Measurements from ENCODE around the gene CCNY.

The CCNY gene

DNA sequence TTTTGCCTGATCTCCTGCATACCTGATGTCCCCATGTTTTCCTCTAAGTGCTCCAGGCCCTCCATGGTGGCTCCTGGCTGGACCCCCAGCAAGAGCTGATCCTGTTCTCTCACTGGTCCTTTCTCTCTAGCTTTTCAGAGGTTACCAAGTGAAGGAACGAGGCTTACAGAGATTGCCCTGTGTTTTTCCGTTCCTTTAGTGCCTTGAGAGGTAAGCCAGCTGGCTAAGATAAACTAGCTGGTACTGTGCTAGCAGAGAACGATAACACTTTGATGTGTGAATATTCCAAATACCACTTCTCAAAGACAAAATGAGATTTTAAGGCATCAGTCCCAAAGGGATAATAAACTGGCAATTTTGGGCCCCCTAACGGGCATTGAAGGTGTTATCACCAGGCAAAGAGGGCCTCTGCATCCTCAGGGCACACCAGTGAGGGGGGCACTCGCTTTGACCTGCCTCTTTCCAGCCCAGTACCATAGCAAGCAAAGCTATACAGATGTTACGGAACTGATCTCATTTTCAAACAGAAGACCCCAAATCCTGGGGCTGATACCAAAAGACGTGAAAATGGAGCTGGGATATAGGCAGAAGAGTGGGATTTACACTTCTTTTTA, 8.4 kb upstream of the CCNY start:
- H3K4me3 ChIP-seq (ENCODE audit: low read length) = no peak overlapping the region
- no peaks in the 10 kb centered on the region; the same call in 1 of the 2 replicates for H3K36me3 ChIP-seq (ENCODE audit: control insufficient read depth, low read length)
- no peaks in the 10 kb centered on the region for H3K9me2 ChIP-seq (replicated peaks; ENCODE audit: control insufficient read depth, low read length)
- no peaks in the 10 kb centered on the region for H3K27me3 ChIP-seq (ENCODE audit: control insufficient read depth, low read length)
- H3K4me1 ChIP-seq (ENCODE audit: control insufficient read depth, low read length) = no peaks in the 10 kb centered on the region
- H3K4me2 ChIP-seq (ENCODE audit: low read length) = no peak overlapping the region
- peaks cover 5% of the 10 kb centered on the region; the same call in 1 of the 2 replicates for H3K9me3 ChIP-seq (ENCODE audit: control insufficient read depth, insufficient read depth, low read length)
- no peak for TF ChIP-seq EZH2phosphoT487 (IDR thresholded peaks at IDR 0.05; ENCODE audit: borderline replicate concordance, low read length)
- TF ChIP-seq, protein P1, sequence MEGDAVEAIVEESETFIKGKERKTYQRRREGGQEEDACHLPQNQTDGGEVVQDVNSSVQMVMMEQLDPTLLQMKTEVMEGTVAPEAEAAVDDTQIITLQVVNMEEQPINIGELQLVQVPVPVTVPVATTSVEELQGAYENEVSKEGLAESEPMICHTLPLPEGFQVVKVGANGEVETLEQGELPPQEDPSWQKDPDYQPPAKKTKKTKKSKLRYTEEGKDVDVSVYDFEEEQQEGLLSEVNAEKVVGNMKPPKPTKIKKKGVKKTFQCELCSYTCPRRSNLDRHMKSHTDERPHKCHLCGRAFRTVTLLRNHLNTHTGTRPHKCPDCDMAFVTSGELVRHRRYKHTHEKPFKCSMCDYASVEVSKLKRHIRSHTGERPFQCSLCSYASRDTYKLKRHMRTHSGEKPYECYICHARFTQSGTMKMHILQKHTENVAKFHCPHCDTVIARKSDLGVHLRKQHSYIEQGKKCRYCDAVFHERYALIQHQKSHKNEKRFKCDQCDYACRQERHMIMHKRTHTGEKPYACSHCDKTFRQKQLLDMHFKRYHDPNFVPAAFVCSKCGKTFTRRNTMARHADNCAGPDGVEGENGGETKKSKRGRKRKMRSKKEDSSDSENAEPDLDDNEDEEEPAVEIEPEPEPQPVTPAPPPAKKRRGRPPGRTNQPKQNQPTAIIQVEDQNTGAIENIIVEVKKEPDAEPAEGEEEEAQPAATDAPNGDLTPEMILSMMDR (IDR thresholded peaks at IDR 0.05; ENCODE audit: low read depth, low read length, poor library complexity, severe bottlenecking) = no peak
- peaks cover 3% of the 10 kb centered on the region; the same call in 1 of the 2 replicates for H4K20me1 ChIP-seq (ENCODE audit: control insufficient read depth, insufficient read depth, low read depth, low read length)
- peaks cover 11% of the 10 kb centered on the region for H3K79me2 ChIP-seq (ENCODE audit: control insufficient read depth, low read length)
- no peak overlapping the region for H3K27ac ChIP-seq (ENCODE audit: low read depth, low read length)
- H3F3A ChIP-seq (ENCODE audit: control insufficient read depth, insufficient read depth) = no peaks in the 10 kb centered on the region

GRCh38 chr10:35328404-35329037, 7.8 kb upstream of the CCNY start:
- 0 out of 2 replicates have a peak, but pooled peaks cover under 1% of the 10 kb centered on the region for H3K9me3 ChIP-seq (ENCODE audit: control insufficient read depth, insufficient read depth, low read length)
- H3K4me2 ChIP-seq (ENCODE audit: low read length) = no peak overlapping the region
- H3K9me2 ChIP-seq (replicated peaks; ENCODE audit: control insufficient read depth, low read length) = no peaks in the 10 kb centered on the region
- no peak for TF ChIP-seq EZH2phosphoT487 (IDR thresholded peaks at IDR 0.05; ENCODE audit: borderline replicate concordance, low read length)
- TF ChIP-seq, protein P1 (IDR thresholded peaks at IDR 0.05; ENCODE audit: low read depth, low read length, poor library complexity, severe bottlenecking) = no peak
- H3K36me3 ChIP-seq (ENCODE audit: control insufficient read depth, low read length) = peaks cover 1% of the 10 kb centered on the region; the same call in 1 of the 2 replicates
- no peak overlapping the region for H3K27ac ChIP-seq (ENCODE audit: low read depth, low read length)
- H3K4me1 ChIP-seq (ENCODE audit: control insufficient read depth, low read length) = no peaks in the 10 kb centered on the region
- H3K4me3 ChIP-seq (ENCODE audit: low read length) = no peak overlapping the region
- H3K27me3 ChIP-seq (ENCODE audit: control insufficient read depth, low read length) = no peaks in the 10 kb centered on the region
- peaks cover 3% of the 10 kb centered on the region; the same call in 1 of the 2 replicates for H4K20me1 ChIP-seq (ENCODE audit: control insufficient read depth, insufficient read depth, low read depth, low read length)
- peaks cover 17% of the 10 kb centered on the region for H3K79me2 ChIP-seq (ENCODE audit: control insufficient read depth, low read length)
- H3F3A ChIP-seq (ENCODE audit: control insufficient read depth, insufficient read depth) = no peaks in the 10 kb centered on the region

DNA sequence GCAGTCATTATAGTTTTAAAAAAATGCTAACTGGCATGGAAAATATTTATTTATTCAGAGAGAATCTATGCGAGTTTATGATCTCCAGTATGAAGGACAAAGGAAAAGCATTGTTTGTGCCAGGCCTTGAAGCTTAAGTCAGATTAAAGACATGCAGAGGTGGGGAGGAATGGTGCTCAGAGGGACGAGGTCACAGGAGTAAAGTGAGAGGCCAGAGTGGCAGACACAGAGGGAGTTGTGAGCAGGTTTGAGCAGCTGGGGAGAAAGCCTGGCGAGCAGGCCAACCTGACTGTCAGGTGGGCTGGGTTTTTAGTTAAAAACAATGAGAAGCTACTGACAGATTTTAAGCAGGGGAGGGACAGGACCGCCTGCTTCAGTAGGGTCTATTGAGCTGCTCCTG, 6.8 kb upstream of the CCNY start:
- Histone ChIP-seq H4K20me1 (ENCODE audit: control insufficient read depth, insufficient read depth, low read depth, low read length) (peaks cover 3% of the 10 kb centered on the region; the same call in 1 of the 2 replicates), H3K4me1 (ENCODE audit: control insufficient read depth, low read length) (peaks cover 4% of the 10 kb centered on the region), H3K27me3 (ENCODE audit: control insufficient read depth, low read length) (no peaks in the 10 kb centered on the region), H3K4me2 (ENCODE audit: low read length) (no peak overlapping the region), H3K9me3 (ENCODE audit: control insufficient read depth, insufficient read depth, low read length) (no peaks in the 10 kb centered on the region), H3K4me3 (ENCODE audit: low read length) (no peak overlapping the region), H3K9me2 (replicated peaks; ENCODE audit: control insufficient read depth, low read length) (no peaks in the 10 kb centered on the region), H3K27ac (ENCODE audit: low read depth, low read length) (no peak overlapping the region), H3K36me3 (ENCODE audit: control insufficient read depth, low read length) (peaks cover 4% of the 10 kb centered on the region; the same call in 1 of the 2 replicates), H3K79me2 (ENCODE audit: control insufficient read depth, low read length) (peaks cover 23% of the 10 kb centered on the region), H3F3A (ENCODE audit: control insufficient read depth, insufficient read depth) (no peaks in the 10 kb centered on the region)
- TF ChIP-seq EZH2phosphoT487 (IDR thresholded peaks at IDR 0.05; ENCODE audit: borderline replicate concordance, low read length) = no peak
- TF ChIP-seq, protein P1 (IDR thresholded peaks at IDR 0.05; ENCODE audit: low read depth, low read length, poor library complexity, severe bottlenecking) = no peak

Measured in DOHH2 (cell line).